ENCODE results near the gene HMGN1. TPM values are rescaled to one million over a fixed set of nuclear protein-coding genes. Genes with fewer than 3 reads are reported as not detected.
A peak's percentile ranks its signal among the peaks of the same experiment; 100 is the strongest.

HMGN1 gene
- total RNA-seq, 2 experiments from 2014 or later: 264 to 492 TPM

DNA sequence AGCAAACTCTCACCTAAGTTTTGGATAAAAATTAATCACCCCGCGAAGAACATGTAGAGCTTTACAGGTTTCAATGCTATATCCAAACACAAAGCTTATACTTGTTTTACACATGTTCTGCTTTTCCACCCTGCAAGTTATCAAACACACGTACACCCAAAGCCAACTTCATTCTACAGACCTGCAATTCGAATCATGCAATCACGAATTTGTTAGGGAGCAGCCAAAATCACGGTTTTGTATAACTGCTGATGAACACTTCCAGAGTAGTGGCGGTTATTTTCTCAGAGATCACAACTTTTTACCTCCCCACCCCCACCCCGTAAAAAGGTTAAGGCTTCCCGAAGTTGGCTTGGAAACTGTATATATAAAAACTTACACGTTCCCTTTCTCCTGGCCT, 1.4 kb downstream of the HMGN1 start:
- H3K4me1 ChIP-seq (ENCODE audit: insufficient read depth, low read length, poor library complexity, severe bottlenecking): peaks cover 38% of the 10 kb centered on the region
- BruUV-seq (replicated peaks): no TSS peak
- no peak overlapping the region for H2AFZ ChIP-seq (ENCODE audit: low read length)
- TF ChIP-seq EZH2phosphoT487 (IDR thresholded peaks at IDR 0.05; ENCODE audit: borderline replicate concordance, low read depth, low read length) (no peak), CTCF (conservative IDR thresholded peaks at IDR 0.05; ENCODE audit: low read length) (no peak)
- H3K9me2 ChIP-seq (ENCODE audit: insufficient read depth, low read length): no peaks in the 10 kb centered on the region
- peaks cover 35% of the 10 kb centered on the region for H4K20me1 ChIP-seq (ENCODE audit: insufficient read depth, low read length)
- H3K4me3 ChIP-seq (ENCODE audit: low read depth, low read length, poor library complexity, severe bottlenecking): peak overlapping the region; percentile 90
- intact Hi-C loops (cut with micrococcal nuclease; ENCODE audit: unreplicated experiment): no loop called here
- peaks cover 56% of the 10 kb centered on the region for H3K36me3 ChIP-seq (ENCODE audit: insufficient read depth, low read length)
- H3K9me3 ChIP-seq (ENCODE audit: low read length): no peaks in the 10 kb centered on the region; the same call in 1 of the 2 replicates
- H3K27ac ChIP-seq (ENCODE audit: low read depth, low read length, poor library complexity, severe bottlenecking): peak overlapping the region; percentile 79
- ChIA-PET CTCF (ENCODE audit: unreplicated experiment) (no interaction called here), POLR2A (interaction anchor here (0.6 to 3.8 kb wide), 6 partner anchors 9 to 40 kb away, joined by 3 to 50 read pairs (median 4); partner anchors contain the start of gene BRWD1)
- H3K79me2 ChIP-seq (ENCODE audit: insufficient read depth, low read depth, low read length): peaks cover 67% of the 10 kb centered on the region
- no peak for DNase-seq (ENCODE audit: low spot score)
- peak overlapping the region; percentile 92 for H3K4me2 ChIP-seq (ENCODE audit: low read length)

GRCh38 chr21:39346671-39347331, 2.1 kb downstream of the HMGN1 start:
- ChIA-PET CTCF (ENCODE audit: unreplicated experiment) (no interaction called here), POLR2A (interaction anchor here (0.6 to 3.8 kb wide), 8 partner anchors 9 to 41 kb away, joined by 3 to 50 read pairs (median 4); partner anchors contain the start of gene BRWD1)
- no peak for DNase-seq (ENCODE audit: low spot score)
- intact Hi-C loops (cut with micrococcal nuclease; ENCODE audit: unreplicated experiment): no loop called here
- Histone ChIP-seq H3K36me3 (ENCODE audit: insufficient read depth, low read length) (peaks cover 64% of the 10 kb centered on the region), H3K79me2 (ENCODE audit: insufficient read depth, low read depth, low read length) (peaks cover 67% of the 10 kb centered on the region), H2AFZ (ENCODE audit: low read length) (no peak overlapping the region), H3K27ac (ENCODE audit: low read depth, low read length, poor library complexity, severe bottlenecking) (peak overlapping the region; percentile 79), H3K9me3 (ENCODE audit: low read length) (no peaks in the 10 kb centered on the region; the same call in 1 of the 2 replicates), H3K4me3 (ENCODE audit: low read depth, low read length, poor library complexity, severe bottlenecking) (peak overlapping the region; percentile 90), H3K4me1 (ENCODE audit: insufficient read depth, low read length, poor library complexity, severe bottlenecking) (peaks cover 38% of the 10 kb centered on the region), H3K4me2 (ENCODE audit: low read length) (peak overlapping the region; percentile 92), H4K20me1 (ENCODE audit: insufficient read depth, low read length) (peaks cover 35% of the 10 kb centered on the region), H3K9me2 (ENCODE audit: insufficient read depth, low read length) (no peaks in the 10 kb centered on the region)
- BruUV-seq (replicated peaks): no TSS peak
- TF ChIP-seq EZH2phosphoT487 (IDR thresholded peaks at IDR 0.05; ENCODE audit: borderline replicate concordance, low read depth, low read length) (no peak), CTCF (conservative IDR thresholded peaks at IDR 0.05; ENCODE audit: low read length) (no peak)

DNA sequence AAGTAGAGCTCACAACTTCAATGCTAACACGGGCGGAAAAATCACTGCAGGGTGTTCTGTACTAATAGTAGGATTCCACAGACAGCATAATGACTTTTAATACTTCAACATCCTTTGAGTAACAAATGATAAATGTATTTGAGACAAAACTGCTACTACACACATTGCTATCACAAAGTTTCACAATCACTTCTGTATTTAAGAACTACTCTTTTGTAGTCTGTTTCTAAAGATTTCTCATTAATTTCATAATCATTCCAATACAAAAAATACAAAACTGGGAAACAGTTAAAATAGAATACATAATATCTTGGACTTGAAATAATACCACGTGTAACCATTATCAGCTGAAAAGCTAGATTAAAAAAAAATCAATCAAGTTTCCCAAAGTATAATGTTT, 2.7 kb downstream of the HMGN1 start:
- BruUV-seq (replicated peaks): no TSS peak
- CTCF ChIA-PET (ENCODE audit: unreplicated experiment): no interaction called here
- no peaks in the 10 kb centered on the region; the same call in 1 of the 2 replicates for H3K9me3 ChIP-seq (ENCODE audit: low read length)
- no peak for TF ChIP-seq EZH2phosphoT487 (IDR thresholded peaks at IDR 0.05; ENCODE audit: borderline replicate concordance, low read depth, low read length)
- no peaks in the 10 kb centered on the region for H3K9me2 ChIP-seq (ENCODE audit: insufficient read depth, low read length)
- H3K4me3 ChIP-seq (ENCODE audit: low read depth, low read length, poor library complexity, severe bottlenecking): peak overlapping the region; percentile 90
- peaks cover 35% of the 10 kb centered on the region for H4K20me1 ChIP-seq (ENCODE audit: insufficient read depth, low read length)
- intact Hi-C loops (cut with micrococcal nuclease; ENCODE audit: unreplicated experiment): no loop called here
- POLR2A ChIA-PET: interaction anchor here (0.9 to 1.6 kb wide), 5 partner anchors 9 to 34 kb away, joined by 3 to 15 read pairs (median 5); a partner anchor contains a TSS
- no peak for DNase-seq (ENCODE audit: low spot score)
- H3K4me1 ChIP-seq (ENCODE audit: insufficient read depth, low read length, poor library complexity, severe bottlenecking): peaks cover 38% of the 10 kb centered on the region
- H3K4me2 ChIP-seq (ENCODE audit: low read length): peak overlapping the region; percentile 92
- H3K27ac ChIP-seq (ENCODE audit: low read depth, low read length, poor library complexity, severe bottlenecking): no peak overlapping the region
- peaks cover 67% of the 10 kb centered on the region for H3K79me2 ChIP-seq (ENCODE audit: insufficient read depth, low read depth, low read length)
- peaks cover 70% of the 10 kb centered on the region for H3K36me3 ChIP-seq (ENCODE audit: insufficient read depth, low read length)
- no peak overlapping the region for H2AFZ ChIP-seq (ENCODE audit: low read length)

Measured in OCI-LY7 (cell line).